ENCODE results near the gene GALNT18.

DNA sequence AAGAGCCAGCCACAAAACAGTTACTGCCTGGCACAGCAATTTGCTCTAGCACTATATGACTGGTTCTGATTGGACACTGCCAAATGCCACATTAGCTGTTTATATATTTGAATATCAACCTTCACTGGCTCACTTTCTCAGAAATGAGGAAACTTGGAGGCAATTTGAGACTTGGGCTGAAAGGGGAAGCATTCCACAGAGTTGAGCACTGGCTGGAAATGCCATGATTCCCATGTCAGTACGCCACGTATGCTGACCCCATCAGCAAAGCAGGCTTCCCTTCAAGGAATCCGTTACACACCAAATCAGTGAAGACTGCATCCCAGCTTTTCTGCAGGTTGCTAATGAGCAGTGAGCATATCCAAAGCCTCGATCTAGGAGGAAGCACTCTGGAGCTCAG, 34.7 kb downstream of the GALNT18 start:
- TF ChIP-seq POLR2AphosphoS5 (IDR thresholded peaks at IDR 0.05; ENCODE audit: low read depth) (no peak), GABPA (IDR thresholded peaks at IDR 0.05; ENCODE audit: low read depth) (no peak)
- TF ChIP-seq, protein P1, sequence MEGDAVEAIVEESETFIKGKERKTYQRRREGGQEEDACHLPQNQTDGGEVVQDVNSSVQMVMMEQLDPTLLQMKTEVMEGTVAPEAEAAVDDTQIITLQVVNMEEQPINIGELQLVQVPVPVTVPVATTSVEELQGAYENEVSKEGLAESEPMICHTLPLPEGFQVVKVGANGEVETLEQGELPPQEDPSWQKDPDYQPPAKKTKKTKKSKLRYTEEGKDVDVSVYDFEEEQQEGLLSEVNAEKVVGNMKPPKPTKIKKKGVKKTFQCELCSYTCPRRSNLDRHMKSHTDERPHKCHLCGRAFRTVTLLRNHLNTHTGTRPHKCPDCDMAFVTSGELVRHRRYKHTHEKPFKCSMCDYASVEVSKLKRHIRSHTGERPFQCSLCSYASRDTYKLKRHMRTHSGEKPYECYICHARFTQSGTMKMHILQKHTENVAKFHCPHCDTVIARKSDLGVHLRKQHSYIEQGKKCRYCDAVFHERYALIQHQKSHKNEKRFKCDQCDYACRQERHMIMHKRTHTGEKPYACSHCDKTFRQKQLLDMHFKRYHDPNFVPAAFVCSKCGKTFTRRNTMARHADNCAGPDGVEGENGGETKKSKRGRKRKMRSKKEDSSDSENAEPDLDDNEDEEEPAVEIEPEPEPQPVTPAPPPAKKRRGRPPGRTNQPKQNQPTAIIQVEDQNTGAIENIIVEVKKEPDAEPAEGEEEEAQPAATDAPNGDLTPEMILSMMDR (IDR thresholded peaks at IDR 0.05; ENCODE audit: insufficient read depth, low read length), result no peak
